Activated T-cell treated with anti-CD3 and anti-CD28 coated beads, Interleukin-2, amount 50 U/mL, for 72 hours (primary cell): Measurements from ENCODE around the gene ATP13A1. TPM values are rescaled to one million over a fixed set of nuclear protein-coding genes. Genes with fewer than 3 reads are reported as not detected.
"Not testable (repeated sequence)": the region's sequence is repeated elsewhere in the genome, so short reads cannot be mapped to it uniquely, and the experiment has no call there.

ENCODE experiments used
- ATAC-seq, 2 donors: fragments of 150-1000 bp; cut with Tn5 transposase; replicated peaks in 1 of 2; 2 replicates each; pipeline ENCODE4 v1.10.0; 2021; ENCODE audit warnings: moderate library complexity in 2 of 2, mild to moderate bottlenecking in 1 of 2
- DNase-seq, 2 donors: peaks; one replicate each; pipeline ENCODE4 v3.0.0; 2021 to 2022; ENCODE audit warnings: mixed read lengths in 1 of 2
- H3K27ac Mint-ChIP-seq: one replicate; pipeline ENCODE4 v1.8.0; 2022; ENCODE audit warnings: mild to moderate bottlenecking, moderate library complexity, mixed read lengths
- H3K27me3 Mint-ChIP-seq: one replicate; pipeline ENCODE4 v1.8.0; 2022; ENCODE audit warnings: low read depth, mixed read lengths
- H3K36me3 Mint-ChIP-seq, 2 donors: one replicate each; pipeline ENCODE4 v1.8.0; 2022; ENCODE audit warnings: mixed read lengths in 2 of 2, mild to moderate bottlenecking in 1 of 2; ENCODE audit not compliant: insufficient read depth in 2 of 2
- H3K4me1 Mint-ChIP-seq: one replicate; pipeline ENCODE4 v1.8.0; 2022; ENCODE audit warnings: low read depth, mixed read lengths
- H3K4me3 Mint-ChIP-seq, 2 donors: one replicate each; pipeline ENCODE4 v1.8.0; 2022; ENCODE audit warnings: mild to moderate bottlenecking in 2 of 2, mixed read lengths in 2 of 2, moderate library complexity in 2 of 2
- H3K9me3 Mint-ChIP-seq, 2 donors: one replicate each; pipeline ENCODE4 v1.8.0; 2022; ENCODE audit warnings: mixed read lengths in 2 of 2
- total RNA-seq, 2 donors: library from RNA; stranded (reverse); gene quantifications; one replicate each; pipeline ENCODE4 v1.2.3, GENCODE V29; 2022

Gene ATP13A1
- total RNA-seq, result 10 to 100 TPM; 48.8 to 65.4 TPM

DNA sequence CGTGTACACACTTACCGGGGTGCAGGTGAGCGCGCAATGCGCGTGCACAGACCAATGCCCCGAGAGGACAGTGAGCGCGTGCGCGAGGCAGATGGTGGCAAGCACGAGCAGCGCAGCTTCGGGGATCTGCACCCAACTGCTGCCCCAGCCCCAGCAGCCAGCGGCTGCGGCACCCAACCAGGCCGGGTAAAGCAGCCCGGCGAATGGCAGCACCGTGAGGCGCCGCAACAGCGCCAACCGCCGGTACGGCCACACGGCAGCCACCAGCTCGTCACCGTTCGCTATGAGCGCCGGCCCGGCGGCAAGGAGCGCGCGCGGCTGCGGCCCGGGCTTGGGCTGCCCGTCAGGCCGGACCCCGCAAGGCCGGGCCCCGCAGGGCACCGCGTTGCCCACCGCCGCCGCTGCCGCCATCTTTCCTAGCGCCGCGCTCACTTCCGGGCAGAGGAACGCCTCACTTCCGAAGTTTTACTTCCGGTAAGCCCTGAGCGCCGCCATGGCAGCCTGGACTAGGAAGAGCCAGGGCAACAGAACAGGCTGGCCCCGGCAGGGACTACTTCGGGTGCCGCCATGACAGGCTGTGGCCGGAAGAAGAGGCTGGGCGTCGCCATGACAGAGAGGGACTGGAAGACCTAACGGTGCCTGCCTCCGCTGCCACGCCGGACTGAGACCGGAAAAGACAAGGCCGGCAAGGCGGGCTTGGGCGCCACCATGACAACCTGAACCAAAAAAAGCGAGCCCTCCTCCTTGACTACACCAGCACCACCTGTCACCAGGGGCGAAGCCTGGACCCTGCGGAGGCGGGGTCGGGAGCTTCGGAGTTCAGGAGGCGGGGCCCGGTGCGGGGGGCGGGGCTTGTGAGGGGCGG lies at the start of gene ATP13A1:
ATP13A1 (minus strand) TSS at position 421 of the 865 bp plus-strand sequence; CDS start at position 411, 10 bp downstream.
- Mint-ChIP-seq H3K4me1 (peaks cover 37% of the 10 kb centered on the region), H3K27me3 (no peaks in the 10 kb centered on the region), H3K4me3 (peak within 1 kb of the TSS; percentile 93 to 98), H3K36me3 (peaks cover 12 to 14% of the 10 kb centered on the region in 2 donors), H3K27ac (peak within 1 kb of the TSS; percentile 66), H3K9me3 (no peaks in the 10 kb centered on the region)
- peak; percentile 82 to 86 for ATAC-seq
- DNase-seq, result peak; percentile 95 to 98

DNA sequence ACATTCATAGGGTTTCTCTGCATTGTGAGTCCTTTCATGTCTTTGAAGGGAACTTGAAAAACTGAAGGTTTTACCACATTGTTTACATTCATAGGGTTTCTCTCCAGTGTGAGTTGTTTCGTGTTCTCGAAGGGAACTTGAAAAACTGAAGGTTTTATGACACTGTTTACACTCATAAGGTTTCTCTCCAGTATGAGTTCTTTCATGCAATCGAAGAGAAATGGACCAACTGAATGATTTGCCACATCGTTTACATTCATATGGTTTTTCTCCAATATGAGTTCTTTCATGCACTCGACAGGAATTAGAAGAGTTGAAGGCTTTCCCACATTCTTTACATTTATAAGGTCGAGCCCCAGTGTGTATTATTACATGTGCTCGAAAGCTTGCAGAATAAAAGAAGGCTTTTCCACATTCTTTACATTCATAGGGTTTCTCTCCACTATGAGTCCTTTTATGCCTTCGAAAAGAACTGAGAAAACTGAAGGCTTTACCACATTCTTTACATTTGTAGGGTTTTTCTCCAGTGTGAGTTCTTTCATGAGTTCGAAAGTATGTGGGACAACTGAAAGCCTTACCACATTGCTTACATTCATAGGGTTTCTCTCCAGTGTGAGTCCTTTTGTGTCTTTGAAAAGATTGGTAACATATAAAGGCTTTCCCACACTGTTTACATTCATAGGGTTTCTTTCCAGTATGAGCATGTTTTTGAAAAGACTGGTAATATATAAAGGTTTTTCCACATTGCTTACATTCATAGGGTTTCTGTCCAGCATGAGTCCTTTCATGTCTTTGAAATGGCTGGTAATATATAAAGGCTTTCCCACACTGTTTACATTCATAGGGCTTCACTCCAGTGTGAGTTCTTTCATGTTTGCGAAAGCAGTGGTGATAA lies 48.7 kb upstream of the ATP13A1 start:
- H3K27me3 Mint-ChIP-seq, result no peaks in the 10 kb centered on the region
- ATAC-seq, result no peak
- peaks cover 55 to 89% of the 10 kb centered on the region in 2 donors for H3K36me3 Mint-ChIP-seq
- H3K27ac Mint-ChIP-seq, result peak overlapping the region; percentile 77
- peaks cover 18 to 37% of the 10 kb centered on the region in 2 donors for H3K9me3 Mint-ChIP-seq
- DNase-seq, result no peak
- no peak overlapping the region for H3K4me3 Mint-ChIP-seq
- no peaks in the 10 kb centered on the region for H3K4me1 Mint-ChIP-seq

DNA sequence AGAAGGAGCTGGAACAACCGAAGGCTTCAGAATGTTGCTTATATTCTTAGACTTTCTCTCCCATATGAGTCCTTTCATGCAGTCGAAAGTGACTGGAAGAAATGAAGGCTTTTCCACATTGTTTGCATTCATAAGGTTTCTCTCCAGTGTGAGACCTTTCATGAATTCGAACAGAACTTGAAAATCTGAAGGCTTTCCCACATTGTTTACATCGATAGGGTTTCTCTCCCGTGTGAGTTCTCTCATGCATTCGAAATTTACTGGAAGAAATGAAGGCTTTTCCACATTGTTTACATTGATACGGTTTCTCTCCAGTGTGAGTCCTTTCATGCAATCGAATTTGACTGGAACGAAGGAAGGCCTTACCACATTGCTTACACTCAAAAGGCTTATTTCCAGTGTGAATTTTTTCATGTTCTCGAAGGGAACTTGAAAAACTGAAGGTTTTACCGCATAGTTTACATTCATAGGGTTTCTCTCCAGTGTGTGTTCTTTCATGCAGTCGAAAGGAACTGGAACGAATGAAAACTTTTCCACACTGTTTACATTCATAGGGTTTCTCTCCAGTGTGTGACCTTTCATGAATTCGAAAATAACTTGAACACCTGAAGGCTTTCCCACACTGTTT lies 47.9 kb upstream of the ATP13A1 start:
- Mint-ChIP-seq H3K9me3 (peaks cover 15 to 38% of the 10 kb centered on the region in 2 donors), H3K27ac (peak overlapping the region; percentile 75), H3K36me3 (peaks cover 54 to 83% of the 10 kb centered on the region in 2 donors), H3K4me3 (no peak overlapping the region), H3K27me3 (no peaks in the 10 kb centered on the region), H3K4me1 (no peaks in the 10 kb centered on the region)
- ATAC-seq (no peak), DNase-seq (no peak)

DNA sequence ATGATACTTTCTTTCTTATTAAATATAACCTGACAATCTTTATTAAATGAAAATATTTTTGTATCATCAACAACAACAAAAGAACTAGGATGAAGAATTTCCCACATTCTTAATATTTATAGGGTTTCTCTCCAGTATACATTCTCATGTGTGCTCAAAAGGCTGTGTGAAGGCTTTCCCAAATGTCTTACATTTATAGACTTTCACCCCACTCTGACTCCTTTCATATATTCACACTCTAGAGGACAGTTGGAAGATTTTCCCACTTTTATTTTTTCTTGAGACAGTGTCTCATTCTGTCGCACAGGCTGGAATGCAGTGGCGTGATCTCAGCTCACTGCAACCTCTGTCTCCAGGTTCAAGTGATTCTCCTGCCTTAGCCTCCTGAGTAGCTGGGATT lies 47.0 kb upstream of the ATP13A1 start:
- H3K27ac Mint-ChIP-seq, result no peak overlapping the region
- no peak overlapping the region for H3K4me3 Mint-ChIP-seq
- DNase-seq, result no peak
- H3K9me3 Mint-ChIP-seq, result peaks cover 15 to 39% of the 10 kb centered on the region in 2 donors
- H3K4me1 Mint-ChIP-seq, result no peaks in the 10 kb centered on the region
- ATAC-seq, result no peak
- peaks cover 50 to 80% of the 10 kb centered on the region in 2 donors for H3K36me3 Mint-ChIP-seq
- H3K27me3 Mint-ChIP-seq, result no peaks in the 10 kb centered on the region

DNA sequence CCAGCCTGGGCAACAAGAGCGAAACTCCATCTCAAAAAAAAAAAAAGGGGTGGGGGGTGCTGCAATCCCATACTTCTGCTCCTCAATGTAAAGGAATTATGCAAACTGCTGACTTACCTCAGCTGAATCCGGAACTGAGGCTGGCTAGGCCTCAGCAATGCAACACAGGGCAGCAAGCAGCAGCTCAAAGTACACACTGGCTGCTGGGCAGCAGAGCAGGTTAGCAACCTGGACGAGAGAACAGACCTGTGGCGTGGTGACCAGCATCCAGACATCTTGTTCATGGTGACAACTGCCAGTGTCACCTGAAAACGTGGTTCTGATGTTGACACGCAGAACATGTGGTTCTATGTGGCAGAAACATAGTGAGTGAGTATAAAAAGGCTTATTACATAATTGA lies 41.4 kb upstream of the ATP13A1 start:
- no peak for ATAC-seq
- Mint-ChIP-seq H3K9me3 (peaks cover 13 to 33% of the 10 kb centered on the region in 2 donors), H3K27me3 (no peaks in the 10 kb centered on the region), H3K36me3 (peaks cover 30 to 59% of the 10 kb centered on the region in 2 donors), H3K4me3 (no peak overlapping the region), H3K27ac (no peak overlapping the region), H3K4me1 (no peaks in the 10 kb centered on the region)
- no peak for DNase-seq

DNA sequence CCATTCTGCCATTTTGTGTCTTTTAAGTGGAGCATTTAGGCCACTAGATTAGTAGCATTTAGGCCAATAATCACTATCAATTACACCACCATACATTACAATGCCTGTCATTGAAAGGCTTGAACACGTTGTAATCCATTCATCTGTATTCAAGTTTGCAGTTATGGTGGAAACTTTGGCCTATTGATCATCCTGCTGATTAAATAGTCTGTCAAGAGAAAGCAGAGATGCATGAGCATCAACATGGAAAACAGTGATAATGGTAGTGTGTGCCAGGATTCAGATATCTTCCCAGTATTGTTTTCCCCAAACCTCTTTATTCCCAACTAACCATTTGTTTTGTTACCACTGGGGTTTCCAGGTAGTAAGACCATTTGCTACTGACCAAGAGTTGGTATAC lies 37.0 kb upstream of the ATP13A1 start:
- H3K27ac Mint-ChIP-seq, H3K27me3 Mint-ChIP-seq, DNase-seq, H3K4me3 Mint-ChIP-seq, H3K4me1 Mint-ChIP-seq, ATAC-seq: not testable (repeated sequence)
- H3K9me3 Mint-ChIP-seq, result peaks cover 6 to 12% of the 10 kb centered on the region in 2 donors
- H3K36me3 Mint-ChIP-seq, result peaks cover 18 to 44% of the 10 kb centered on the region in 2 donors

DNA sequence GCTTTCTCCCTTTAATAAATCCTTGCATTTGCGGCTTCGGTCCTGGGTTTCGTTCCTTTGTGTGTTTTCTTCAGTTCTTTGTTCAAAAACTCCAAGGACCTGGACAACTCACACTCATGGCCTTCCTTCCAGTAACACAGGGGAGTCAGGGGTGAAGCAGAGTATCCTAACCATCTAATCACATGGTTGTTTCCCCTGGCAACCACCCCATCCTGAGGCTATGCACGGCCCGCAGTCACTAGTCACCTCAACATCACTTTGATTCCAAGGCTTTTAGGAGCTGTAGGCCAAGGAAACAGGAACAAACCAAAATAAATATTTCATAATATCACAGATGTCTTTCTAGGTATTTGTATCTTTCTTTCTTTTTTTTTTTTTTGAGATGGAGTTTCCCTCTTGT lies 34.1 kb upstream of the ATP13A1 start:
- peaks cover 2 to 9% of the 10 kb centered on the region in 2 donors for H3K9me3 Mint-ChIP-seq
- H3K4me3 Mint-ChIP-seq, result no peak overlapping the region
- DNase-seq (no peak), ATAC-seq (no peak)
- H3K4me1 Mint-ChIP-seq, result no peaks in the 10 kb centered on the region
- H3K27me3 Mint-ChIP-seq, result no peaks in the 10 kb centered on the region
- peaks cover 12 to 21% of the 10 kb centered on the region in 2 donors for H3K36me3 Mint-ChIP-seq
- no peak overlapping the region for H3K27ac Mint-ChIP-seq

DNA sequence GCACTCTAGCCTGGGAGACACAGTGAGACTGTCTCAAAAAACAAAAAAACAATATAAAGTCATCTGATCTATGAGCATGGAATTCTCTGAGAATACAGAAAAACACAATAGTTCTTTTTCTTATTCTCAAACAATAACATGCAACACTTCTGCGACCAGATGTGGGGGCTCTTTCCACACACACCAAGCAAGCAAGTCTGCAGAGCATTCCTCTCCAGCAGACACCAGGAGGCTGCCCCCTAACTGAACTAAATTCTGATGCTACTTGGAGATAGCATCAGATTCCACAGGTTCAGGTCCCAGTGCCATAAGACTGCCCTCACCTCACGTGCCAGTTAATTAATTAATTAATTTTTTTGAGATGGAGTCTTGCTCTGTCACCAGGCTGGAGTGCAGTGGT lies 32.9 kb upstream of the ATP13A1 start:
- Mint-ChIP-seq H3K27me3 (no peaks in the 10 kb centered on the region), H3K27ac (no peak overlapping the region), H3K36me3 (peaks cover 12 to 21% of the 10 kb centered on the region in 2 donors), H3K4me1 (no peaks in the 10 kb centered on the region), H3K9me3 (peaks cover 0 to 5% of the 10 kb centered on the region in 2 donors), H3K4me3 (no peak overlapping the region)
- DNase-seq (no peak), ATAC-seq (no peak)

DNA sequence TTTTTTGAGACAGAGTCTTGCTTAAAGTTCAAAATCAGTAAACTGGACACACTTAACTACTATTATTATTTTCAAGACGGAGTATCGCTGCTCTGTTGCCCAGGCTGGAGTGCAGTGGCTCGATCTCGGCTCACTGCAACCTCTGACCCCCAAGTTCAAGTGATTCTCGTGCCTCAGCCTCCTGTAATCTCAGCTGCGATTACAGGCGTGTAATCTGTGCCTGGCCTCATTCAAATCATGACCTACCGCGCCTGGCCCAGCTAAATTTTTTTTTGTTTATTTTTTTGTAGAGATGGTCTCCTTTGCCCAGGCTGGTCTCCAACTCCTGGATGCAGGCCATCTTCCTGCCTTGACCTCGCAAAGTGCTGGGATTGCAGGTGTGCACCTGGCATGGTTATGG lies 28.2 kb upstream of the ATP13A1 start:
- no peaks in the 10 kb centered on the region for H3K4me1 Mint-ChIP-seq
- DNase-seq (no peak), ATAC-seq (no peak)
- H3K27me3 Mint-ChIP-seq, result no peaks in the 10 kb centered on the region
- H3K4me3 Mint-ChIP-seq, result no peak overlapping the region
- peaks cover 9 to 10% of the 10 kb centered on the region in 2 donors for H3K36me3 Mint-ChIP-seq
- H3K27ac Mint-ChIP-seq, result no peak overlapping the region
- H3K9me3 Mint-ChIP-seq, result peaks cover 2 to 8% of the 10 kb centered on the region in 2 donors

DNA sequence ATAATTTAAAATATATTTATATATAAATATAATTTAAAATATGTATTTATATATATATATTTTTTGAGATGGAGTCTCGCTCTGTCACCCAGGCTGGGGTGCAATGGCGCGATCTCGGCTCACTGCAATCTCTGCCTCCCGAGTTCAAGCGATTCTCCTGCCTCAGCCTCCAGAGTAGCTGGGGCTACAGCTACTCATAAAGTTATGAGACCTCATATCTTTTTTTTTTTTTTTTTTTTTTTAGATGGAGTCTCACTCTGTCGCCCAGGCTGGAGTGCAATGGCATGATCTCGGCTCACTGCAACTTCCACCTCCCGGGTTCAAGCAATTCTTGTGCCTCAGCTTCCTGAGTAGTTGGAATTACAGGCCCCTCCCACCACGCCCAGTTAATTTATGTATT lies 25.5 kb upstream of the ATP13A1 start:
- H3K4me1 Mint-ChIP-seq, H3K4me3 Mint-ChIP-seq, H3K27me3 Mint-ChIP-seq, DNase-seq, H3K27ac Mint-ChIP-seq: not testable (repeated sequence)
- Mint-ChIP-seq H3K9me3 (peaks cover 8 to 11% of the 10 kb centered on the region in 2 donors), H3K36me3 (peaks cover 12 to 23% of the 10 kb centered on the region in 2 donors)
- peak; percentile 10 to 52 for ATAC-seq

DNA sequence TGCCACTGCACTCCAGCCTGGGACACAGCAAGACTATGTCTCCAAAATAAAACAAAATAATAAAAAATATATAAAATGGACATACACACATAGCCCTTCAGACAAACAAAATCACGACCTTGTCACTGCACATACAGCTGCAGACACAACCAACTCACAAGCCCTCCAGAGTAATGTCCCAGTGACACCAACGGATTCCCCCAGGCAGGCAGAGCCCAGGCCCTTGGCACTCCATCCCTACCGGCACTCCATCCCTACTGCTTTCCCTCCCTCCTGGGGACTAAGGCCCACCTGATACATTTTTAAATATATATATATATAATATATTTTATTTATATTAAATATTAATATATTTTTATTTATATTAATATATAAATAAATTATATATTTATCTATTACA lies 23.6 kb upstream of the ATP13A1 start:
- H3K36me3 Mint-ChIP-seq, result peaks cover 21 to 42% of the 10 kb centered on the region in 2 donors
- H3K27ac Mint-ChIP-seq, result no peak overlapping the region
- H3K27me3 Mint-ChIP-seq, result no peaks in the 10 kb centered on the region
- peaks cover 14 to 15% of the 10 kb centered on the region in 2 donors for H3K9me3 Mint-ChIP-seq
- DNase-seq (no peak), ATAC-seq (peak; percentile 59)
- H3K4me3 Mint-ChIP-seq, result no peak overlapping the region
- no peaks in the 10 kb centered on the region for H3K4me1 Mint-ChIP-seq

DNA sequence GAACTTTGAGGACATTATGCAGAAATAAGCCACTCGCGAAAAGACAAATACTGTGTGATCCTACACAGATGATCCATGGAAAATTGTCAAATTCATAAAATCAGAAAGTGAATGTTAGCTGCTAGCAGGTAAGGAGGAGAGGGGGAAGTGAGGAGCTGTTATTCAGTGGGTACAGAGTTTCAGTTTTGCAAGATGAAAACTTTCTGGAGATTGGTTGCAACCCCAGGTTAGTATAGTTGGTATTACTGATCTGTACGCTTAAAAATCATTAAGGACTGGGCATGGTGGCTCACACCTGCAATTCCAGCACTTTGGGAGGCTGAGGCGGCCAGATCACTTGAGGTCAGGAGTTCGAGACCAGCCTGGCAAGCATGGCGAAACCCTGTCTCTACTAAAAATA lies 23.1 kb upstream of the ATP13A1 start:
- no peak overlapping the region for H3K27ac Mint-ChIP-seq
- H3K9me3 Mint-ChIP-seq, result peaks cover 14 to 15% of the 10 kb centered on the region in 2 donors
- no peaks in the 10 kb centered on the region for H3K4me1 Mint-ChIP-seq
- no peak for DNase-seq
- H3K36me3 Mint-ChIP-seq, result peaks cover 21 to 43% of the 10 kb centered on the region in 2 donors
- peak in 1 of 2 donors; percentile 28 for ATAC-seq
- no peaks in the 10 kb centered on the region for H3K27me3 Mint-ChIP-seq
- H3K4me3 Mint-ChIP-seq, result no peak overlapping the region
